Bronchial epithelial cell (primary cell): ENCODE measurements around the gene IFFO2. TPM values are rescaled to one million over a fixed set of nuclear protein-coding genes. Genes with fewer than 3 reads are reported as not detected.
"Not testable (repeated sequence)": the region's sequence is repeated elsewhere in the genome, so short reads cannot be mapped to it uniquely, and the experiment has no call there.

ENCODE experiments used
- DNase-seq: peaks from one replicate; pipeline ENCODE4 v3.0.0-alpha.2; 2010; ENCODE audit warnings: low read depth
- FAIRE-seq: peaks from 2 replicates; lab custom pipeline; 2011; peaks lifted over from hg19 to GRCh38; lab: Jason Lieb, UNC
- H3K27me3 ChIP-seq: 2 replicates; pipeline ENCODE4 v1.5.1; 2011; ENCODE audit warnings: low read length; ENCODE audit not compliant: control insufficient read depth, insufficient read depth
- H3K36me3 ChIP-seq: 2 replicates; pipeline ENCODE4 v1.5.1; 2011; ENCODE audit warnings: low read length; ENCODE audit not compliant: control insufficient read depth, insufficient read depth
- H3K4me3 ChIP-seq: 2 replicates; pipeline ENCODE4 v1.5.1; 2011; ENCODE audit warnings: mild to moderate bottlenecking, low read depth, low read length, control low read depth
- CTCF ChIP-seq: IDR thresholded peaks from 2 replicates; pipeline ENCODE4 v1.5.1; 2011; ENCODE audit warnings: mild to moderate bottlenecking, moderate library complexity, low read length, control low read depth, inconsistent platforms; ENCODE audit not compliant: insufficient read depth, severe bottlenecking
- total RNA-seq: library from RNA; depleted of rRNA; stranded (reverse); fragments of >200 nt; gene quantifications from 2 replicates; pipeline ENCODE4 v1.2.1, GENCODE V29; 2014

IFFO2 gene
- total RNA-seq, 1 donor from 2014 or later, result 11.8 TPM

DNA sequence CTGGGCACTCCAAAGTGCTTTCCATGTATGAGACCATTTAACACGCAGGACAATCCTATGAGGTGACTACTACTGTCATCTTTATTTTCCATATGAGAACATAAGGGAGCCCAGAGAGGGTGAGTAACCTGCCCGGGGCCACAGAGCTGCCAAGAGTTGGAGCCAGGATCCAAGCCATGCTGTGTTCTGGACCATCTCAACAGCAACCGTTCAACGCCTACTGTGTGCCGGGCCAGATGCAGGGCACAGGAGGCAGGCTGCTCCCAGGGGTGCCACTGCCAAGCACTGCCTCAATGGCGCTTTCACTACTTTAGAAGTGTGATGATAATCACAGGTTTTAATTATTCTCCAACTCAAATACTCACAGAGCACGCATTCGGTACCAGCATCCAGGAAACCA is 57.9 kb downstream of the IFFO2 start:
- Histone ChIP-seq H3K27me3 (no peaks in the 10 kb centered on the region), H3K4me3 (no peak overlapping the region), H3K36me3 (no peaks in the 10 kb centered on the region)
- no peak for TF ChIP-seq CTCF
- no peak for DNase-seq
- no peak for FAIRE-seq

DNA sequence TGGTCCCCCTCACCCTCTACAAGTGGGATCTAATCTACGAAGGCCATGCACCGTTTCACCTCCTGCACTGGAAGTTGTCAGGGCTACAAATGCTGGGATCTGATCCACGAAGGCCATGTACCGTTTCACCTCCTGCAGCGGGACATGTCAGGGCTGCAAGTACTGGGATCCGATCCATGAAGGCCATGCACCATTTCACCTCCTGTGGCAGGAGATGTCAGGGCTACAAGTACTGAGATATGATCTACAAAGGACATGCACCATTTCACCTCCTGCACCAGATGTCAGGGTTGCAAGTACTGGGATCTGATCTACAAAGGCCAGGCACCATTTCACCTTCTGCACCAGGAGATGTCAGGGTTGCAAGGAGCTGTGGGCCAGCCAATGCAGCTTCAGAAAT is 61.2 kb downstream of the IFFO2 start:
- TF ChIP-seq CTCF, result no peak
- H3K36me3 ChIP-seq, result no peaks in the 10 kb centered on the region
- H3K27me3 ChIP-seq, result no peaks in the 10 kb centered on the region
- DNase-seq, result no peak
- FAIRE-seq, result no peak
- H3K4me3 ChIP-seq, result no peak overlapping the region

DNA sequence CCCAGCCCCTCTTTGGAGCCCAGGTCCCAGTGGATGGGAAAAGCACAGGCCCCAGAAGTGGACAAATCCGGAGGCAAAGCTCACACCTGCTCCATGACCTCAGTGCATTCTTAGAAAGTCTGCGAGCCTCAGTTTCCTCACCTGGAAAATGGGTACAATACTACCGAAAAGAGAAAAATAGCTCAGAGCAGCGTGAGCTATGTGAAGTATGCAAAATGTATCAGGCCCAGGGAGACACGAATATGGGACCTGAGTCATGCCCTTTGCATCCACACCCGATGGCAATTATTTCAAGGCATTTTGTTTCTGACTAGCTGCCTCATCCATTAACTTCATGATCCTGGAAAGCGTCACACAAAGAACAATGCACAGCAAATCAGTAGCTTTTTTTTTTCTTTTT is 63.4 kb downstream of the IFFO2 start:
- H3K4me3 ChIP-seq, result no peak overlapping the region
- H3K36me3 ChIP-seq, result peaks cover 4% of the 10 kb centered on the region
- no peak for FAIRE-seq
- no peak for TF ChIP-seq CTCF
- H3K27me3 ChIP-seq, result no peaks in the 10 kb centered on the region
- DNase-seq, result no peak

- H3K36me3 ChIP-seq, H3K4me3 ChIP-seq, FAIRE-seq, DNase-seq, H3K27me3 ChIP-seq: not testable (repeated sequence)
These were observed 64.6 kb downstream of the IFFO2 start for GRCh38 chr1:18891858-18892257.

- FAIRE-seq (no peak), DNase-seq (no peak)
- H3K27me3 ChIP-seq, result no peaks in the 10 kb centered on the region
- peaks cover 5% of the 10 kb centered on the region for H3K36me3 ChIP-seq
- no peak overlapping the region for H3K4me3 ChIP-seq
- no peak for TF ChIP-seq CTCF
These were observed 65.1 kb downstream of the IFFO2 start for GRCh38 chr1:18891426-18891780.

GRCh38 chr1:18890706-18891425 is 65.6 kb downstream of the IFFO2 start:
- DNase-seq (no peak), FAIRE-seq (no peak)
- Histone ChIP-seq H3K36me3 (peaks cover 5% of the 10 kb centered on the region), H3K4me3 (no peak overlapping the region), H3K27me3 (no peaks in the 10 kb centered on the region)
- no peak for TF ChIP-seq CTCF
